ENCODE measurements around the gene TRAPPC12.

DNA sequence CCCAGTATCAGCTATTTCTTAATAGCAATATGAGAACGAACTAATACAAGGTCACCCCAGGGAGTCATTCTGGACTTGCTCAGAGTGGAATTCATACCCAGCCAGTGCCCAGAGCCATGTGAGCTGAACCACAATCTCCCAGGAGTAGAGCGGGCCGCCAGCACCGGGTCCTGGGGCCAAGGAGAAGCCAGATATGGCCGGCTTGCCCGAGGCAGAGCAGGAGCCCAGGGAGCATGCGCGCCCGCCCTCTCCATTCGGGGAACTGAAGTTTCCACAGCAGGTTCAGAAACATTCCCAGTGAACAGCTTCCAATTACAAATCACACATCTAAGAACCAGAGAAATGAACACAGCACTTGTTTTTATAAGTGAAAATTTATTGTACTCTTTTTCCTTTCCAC is 39.4 kb upstream of the TRAPPC12 start:
- TF ChIP-seq, protein P1, sequence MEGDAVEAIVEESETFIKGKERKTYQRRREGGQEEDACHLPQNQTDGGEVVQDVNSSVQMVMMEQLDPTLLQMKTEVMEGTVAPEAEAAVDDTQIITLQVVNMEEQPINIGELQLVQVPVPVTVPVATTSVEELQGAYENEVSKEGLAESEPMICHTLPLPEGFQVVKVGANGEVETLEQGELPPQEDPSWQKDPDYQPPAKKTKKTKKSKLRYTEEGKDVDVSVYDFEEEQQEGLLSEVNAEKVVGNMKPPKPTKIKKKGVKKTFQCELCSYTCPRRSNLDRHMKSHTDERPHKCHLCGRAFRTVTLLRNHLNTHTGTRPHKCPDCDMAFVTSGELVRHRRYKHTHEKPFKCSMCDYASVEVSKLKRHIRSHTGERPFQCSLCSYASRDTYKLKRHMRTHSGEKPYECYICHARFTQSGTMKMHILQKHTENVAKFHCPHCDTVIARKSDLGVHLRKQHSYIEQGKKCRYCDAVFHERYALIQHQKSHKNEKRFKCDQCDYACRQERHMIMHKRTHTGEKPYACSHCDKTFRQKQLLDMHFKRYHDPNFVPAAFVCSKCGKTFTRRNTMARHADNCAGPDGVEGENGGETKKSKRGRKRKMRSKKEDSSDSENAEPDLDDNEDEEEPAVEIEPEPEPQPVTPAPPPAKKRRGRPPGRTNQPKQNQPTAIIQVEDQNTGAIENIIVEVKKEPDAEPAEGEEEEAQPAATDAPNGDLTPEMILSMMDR (IDR thresholded peaks at IDR 0.05; ENCODE audit: insufficient read depth, low read length, poor library complexity, severe bottlenecking) = no peak
- TF ChIP-seq EZH2phosphoT487 (conservative IDR thresholded peaks at IDR 0.05; ENCODE audit: low read length) = no peak

All from SU-DHL-6 (cell line).